Kidney (tissue), 14 donors: Measurements from ENCODE around the gene KCNH2. TPM values are rescaled to one million over a fixed set of nuclear protein-coding genes. Genes with fewer than 3 reads are reported as not detected.
A peak's percentile ranks its signal among the peaks of the same experiment; 100 is the strongest.

Experiments used
- DNase-seq, 5 donors: peaks; one replicate each; pipeline ENCODE4 v3.0.0-alpha.2; 2013 to 2020
- FAIRE-seq: peaks from 2 replicates; lab custom pipeline; 2012; peaks lifted over from hg19 to GRCh38; lab: Jason Lieb, UNC
- H3K27ac ChIP-seq, 2 donors: one replicate each; pipeline ENCODE4 v1.7.0; 2013; ENCODE audit warnings: low read depth in 2 of 2, low read length in 2 of 2, inconsistent platforms in 1 of 2
- H3K27me3 ChIP-seq: one replicate; pipeline ENCODE4 v1.7.1; 2013; ENCODE audit warnings: low read length, inconsistent platforms; ENCODE audit not compliant: control insufficient read depth, insufficient read depth
- H3K36me3 ChIP-seq, 3 donors: one replicate each; pipeline versions ENCODE4 v1.7.0 to v1.7.1; 2013; ENCODE audit warnings: low read length in 3 of 3, control low read depth in 1 of 3, inconsistent platforms in 1 of 3; ENCODE audit not compliant: insufficient read depth in 3 of 3, control insufficient read depth in 2 of 3
- H3K4me1 ChIP-seq, 3 donors: one replicate each; pipeline versions ENCODE4 v1.7.0 to v1.7.1; 2013; ENCODE audit warnings: low read length in 3 of 3, inconsistent platforms in 1 of 3, low read depth in 1 of 3; ENCODE audit not compliant: control insufficient read depth in 2 of 3, insufficient read depth in 2 of 3
- H3K4me3 ChIP-seq, 3 donors: one replicate each; pipeline versions ENCODE4 v1.7.0 to v1.8.1; 2013; ENCODE audit warnings: low read length in 3 of 3, control low read depth in 1 of 3, inconsistent platforms in 1 of 3
- H3K9ac ChIP-seq, 3 donors: one replicate each; pipeline versions ENCODE4 v1.7.0 to v1.7.1; 2013; ENCODE audit warnings: low read length in 3 of 3, control low read depth in 1 of 3, inconsistent platforms in 1 of 3
- H3K9me3 ChIP-seq, 3 donors: one replicate each; pipeline versions ENCODE4 v1.7.0 to v1.7.1; 2013; ENCODE audit warnings: low read length in 3 of 3, control low read depth in 1 of 3, inconsistent platforms in 1 of 3; ENCODE audit not compliant: control insufficient read depth in 2 of 3, insufficient read depth in 1 of 3
- CTCF ChIP-seq: IDR thresholded peaks from 3 replicates; pipeline ENCODE4 v1.5.1; 2012; ENCODE audit warnings: mild to moderate bottlenecking, moderate library complexity, borderline replicate concordance; ENCODE audit not compliant: insufficient read depth; ENCODE audit errors: extremely low read depth
- intact Hi-C: fragments of 100-400 bp; cut with DNase I; formaldehyde crosslinking; loops from one replicate; pipeline ENCODE4 v1.11.1; 2022
- polyA plus RNA-seq: library from polyadenylated mRNA; stranded (reverse); fragments of 350-450 nt; fragmentation: Illumina TruSeq; extraction: RNeasy Lipid Tissue Mini Kit (QIAGEN cat#74804); gene quantifications from one replicate; pipeline ENCODE4 v1.2.3, GENCODE V29; 2014; ENCODE audit warnings: low read depth, low replicate concordance; ENCODE audit not compliant: insufficient read depth
- total RNA-seq: library from RNA; stranded (reverse); fragmentation: NEBNext Ultra II Directional; extraction: Animal tissue kit (Norgen Biotek cat#: 25700); gene quantifications from one replicate; pipeline ENCODE4 v1.2.1, GENCODE V29; 2021
- donor health status: control.
- donor health status: control.
- donor health status: control.
- donor health status: control.
- donor health status: control.
- donor health status: DM: yes; HTN: yes; CAD: no.
- donor health status: Normal renal cell carcinoma (clear cell type).

Gene KCNH2
- total and polyA plus RNA-seq, 2 donors from 2014 or later: 1.3 to 1.5 TPM

GRCh38 chr7:150956395-150957132 is 21.6 kb downstream of the KCNH2 start:
- no peak for TF ChIP-seq CTCF
- intact Hi-C loops: no loop called here
- Histone ChIP-seq H3K4me1 (peaks cover 0 to 9% (median 0%) of the 10 kb centered on the region in 3 donors), H3K27ac (no peak overlapping the region), H3K4me3 (no peak overlapping the region), H3K9ac (no peak overlapping the region), H3K36me3 (no peaks in the 10 kb centered on the region), H3K27me3 (no peaks in the 10 kb centered on the region), H3K9me3 (no peaks in the 10 kb centered on the region)
- FAIRE-seq: no peak
- DNase-seq: peak in 1 of 5 donors; percentile 64

GRCh38 chr7:150955519-150956394 is 22.4 kb downstream of the KCNH2 start:
- H3K36me3 ChIP-seq: no peaks in the 10 kb centered on the region
- no peak overlapping the region for H3K4me3 ChIP-seq
- TF ChIP-seq CTCF: no peak
- intact Hi-C loops: no loop called here
- peaks cover 0 to 9% (median 0%) of the 10 kb centered on the region in 3 donors for H3K4me1 ChIP-seq
- H3K27me3 ChIP-seq: no peaks in the 10 kb centered on the region
- no peak overlapping the region for H3K27ac ChIP-seq
- no peak overlapping the region for H3K9ac ChIP-seq
- DNase-seq (peak; percentile 89 to 96 (median 93)), FAIRE-seq (no peak)
- H3K9me3 ChIP-seq: no peaks in the 10 kb centered on the region

GRCh38 chr7:150954986-150955518 is 23.1 kb downstream of the KCNH2 start:
- no peaks in the 10 kb centered on the region for H3K9me3 ChIP-seq
- H3K9ac ChIP-seq: no peak overlapping the region
- no peak for FAIRE-seq
- H3K27me3 ChIP-seq: no peaks in the 10 kb centered on the region
- H3K36me3 ChIP-seq: no peaks in the 10 kb centered on the region
- no peak overlapping the region for H3K27ac ChIP-seq
- H3K4me1 ChIP-seq: peaks cover 0 to 9% (median 0%) of the 10 kb centered on the region in 3 donors
- intact Hi-C loops: no loop called here
- TF ChIP-seq CTCF: no peak
- peak in 2 of 5 donors; percentile 26 to 45 for DNase-seq
- H3K4me3 ChIP-seq: no peak overlapping the region
